Measurements from ENCODE around the gene OR9A2.

OR9A2 gene

DNA sequence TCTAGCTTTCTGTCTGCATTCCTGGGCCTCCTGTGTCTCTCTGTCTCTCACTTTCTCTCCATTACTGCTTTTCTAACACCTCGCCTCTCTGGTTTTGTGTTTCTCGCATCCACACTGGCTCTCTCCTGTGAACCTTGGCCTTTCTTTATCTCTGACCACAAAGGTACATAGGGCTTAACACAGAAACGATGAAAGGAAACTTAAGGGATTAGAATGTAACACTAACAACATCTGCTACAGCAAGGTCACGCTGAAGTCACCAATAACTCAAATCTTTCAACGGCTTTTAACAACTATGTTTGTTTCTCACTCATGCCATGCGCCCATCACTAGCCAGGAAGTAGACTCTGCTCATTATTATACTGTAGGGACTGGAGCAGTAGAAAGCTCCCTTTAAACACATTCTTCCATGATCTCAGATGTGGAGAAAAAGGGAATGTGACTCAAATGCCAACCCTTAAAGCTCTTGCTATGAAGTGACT lies 15.9 kb upstream of the OR9A2 start:
- DNase-seq (no peak), ATAC-seq (no peak)
- Mint-ChIP-seq H3K4me1 (peaks cover 2% of the 10 kb centered on the region), H3K27ac (no peak overlapping the region), H3K9me3 (no peaks in the 10 kb centered on the region), H3K4me3 (no peak overlapping the region), H3K27me3 (peaks cover 4% of the 10 kb centered on the region), H3K36me3 (ENCODE audit: low read depth) (no peaks in the 10 kb centered on the region)

DNA sequence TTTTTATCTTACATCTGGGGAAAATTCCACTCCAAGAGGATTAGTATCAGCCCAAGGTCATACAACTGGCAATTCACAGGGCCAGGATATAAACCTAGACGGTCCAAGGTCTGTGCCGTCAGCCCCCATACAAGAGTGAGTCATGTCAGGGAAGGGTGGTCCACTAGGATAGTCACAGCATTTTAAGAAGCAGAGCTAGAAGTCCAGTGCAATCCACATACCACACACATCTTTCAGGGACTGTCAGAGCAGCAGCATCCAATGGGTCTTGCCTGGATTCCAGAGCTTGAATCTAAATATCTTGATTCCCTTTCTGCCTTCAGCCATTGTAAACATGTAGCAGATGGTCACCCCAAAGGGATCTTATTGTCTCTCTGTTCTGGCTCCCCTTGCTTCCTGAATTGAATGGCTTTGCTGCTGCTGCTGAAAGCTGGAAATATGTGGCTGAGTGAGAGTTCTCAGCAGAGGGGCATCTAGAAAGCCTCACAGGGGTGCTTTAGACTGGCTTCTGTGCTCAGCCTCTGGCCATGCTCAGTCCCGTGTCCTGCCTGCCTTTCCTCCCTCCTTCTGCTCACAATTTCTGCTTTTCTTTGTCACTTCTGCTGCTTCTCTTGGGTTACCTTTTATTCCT lies 15.3 kb upstream of the OR9A2 start:
- H3K9me3 Mint-ChIP-seq = no peaks in the 10 kb centered on the region
- ATAC-seq (no peak), DNase-seq (no peak)
- H3K4me3 Mint-ChIP-seq = no peak overlapping the region
- peaks cover 2% of the 10 kb centered on the region for H3K4me1 Mint-ChIP-seq
- H3K36me3 Mint-ChIP-seq (ENCODE audit: low read depth) = no peaks in the 10 kb centered on the region
- H3K27ac Mint-ChIP-seq = no peak overlapping the region
- H3K27me3 Mint-ChIP-seq = peaks cover 4% of the 10 kb centered on the region

DNA sequence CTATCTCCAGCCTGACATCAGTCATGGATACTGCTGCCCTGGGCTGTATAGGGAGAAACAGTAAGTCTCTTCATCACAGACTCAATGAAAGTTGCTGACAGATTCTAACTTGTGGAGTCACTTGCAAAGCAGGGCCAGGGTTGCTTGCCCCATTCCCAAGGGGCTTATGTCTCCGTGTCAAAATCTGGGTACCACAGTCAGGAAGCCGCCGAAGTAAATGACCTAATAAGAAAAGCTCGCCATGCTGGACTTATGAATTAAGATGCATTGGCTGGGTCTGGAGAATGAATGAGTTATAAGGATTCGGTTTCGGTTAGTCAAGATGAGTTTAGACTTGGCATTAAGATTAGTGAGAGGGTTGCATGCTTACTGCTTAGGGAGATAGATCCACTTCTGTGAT lies 14.4 kb upstream of the OR9A2 start:
- DNase-seq = no peak

DNA sequence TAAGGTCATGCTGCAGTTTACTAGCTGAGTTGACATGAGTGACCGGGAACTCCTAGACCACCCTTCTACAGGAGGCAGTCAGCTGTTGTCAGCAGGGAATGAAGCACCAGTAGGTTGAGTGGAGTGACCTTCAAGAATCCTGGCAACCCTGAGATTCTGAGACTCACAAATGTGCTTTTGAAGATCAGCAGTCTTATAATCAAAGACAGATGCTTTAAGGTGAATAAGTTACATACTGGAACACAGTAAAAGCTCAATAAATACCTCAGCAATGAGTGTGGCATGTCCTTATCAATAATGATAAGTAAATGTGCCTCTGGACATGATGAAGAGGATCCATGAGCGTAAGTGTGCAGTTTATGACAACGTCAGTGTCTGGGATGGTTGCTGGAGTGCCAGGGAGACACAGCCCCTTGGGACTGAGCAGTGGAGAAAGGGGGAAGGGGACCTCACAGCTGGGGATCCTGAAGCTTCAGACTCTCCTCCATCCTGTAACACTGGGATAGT lies 13.3 kb upstream of the OR9A2 start:
- Mint-ChIP-seq H3K27me3 (peaks cover 4% of the 10 kb centered on the region), H3K36me3 (ENCODE audit: low read depth) (no peaks in the 10 kb centered on the region), H3K4me3 (no peak overlapping the region), H3K9me3 (no peaks in the 10 kb centered on the region), H3K27ac (no peak overlapping the region), H3K4me1 (peaks cover 2% of the 10 kb centered on the region)
- DNase-seq (no peak), ATAC-seq (no peak)

More for the DNA sequence above, 14.4 kb upstream of the OR9A2 start:
- no peak overlapping the region for H3K27ac Mint-ChIP-seq
- H3K4me3 Mint-ChIP-seq = no peak overlapping the region
- H3K4me1 Mint-ChIP-seq = peaks cover 2% of the 10 kb centered on the region
- peaks cover 4% of the 10 kb centered on the region for H3K27me3 Mint-ChIP-seq
- no peak for ATAC-seq
- no peaks in the 10 kb centered on the region for H3K36me3 Mint-ChIP-seq (ENCODE audit: low read depth)
- no peaks in the 10 kb centered on the region for H3K9me3 Mint-ChIP-seq

DNA sequence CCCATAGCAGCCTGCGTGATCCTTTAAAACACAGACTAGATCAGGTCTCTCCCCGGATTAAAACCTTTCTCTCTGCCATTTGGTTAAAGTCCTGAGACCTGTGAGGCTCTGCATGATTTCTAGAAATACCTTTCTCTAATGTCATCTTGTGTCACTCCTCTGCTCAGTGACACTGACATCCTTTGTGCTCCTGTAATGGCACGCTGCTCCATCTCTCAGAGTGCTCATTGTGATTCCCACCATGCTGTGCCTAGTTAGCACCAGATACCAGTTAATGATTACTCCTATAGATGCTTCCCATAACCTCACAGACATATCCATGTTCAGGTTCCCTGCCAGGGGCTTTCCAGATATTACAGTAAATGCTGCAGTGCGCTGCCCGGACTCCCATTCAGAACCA lies 11.7 kb upstream of the OR9A2 start:
- Mint-ChIP-seq H3K4me3 (no peak overlapping the region), H3K9me3 (peaks cover 4% of the 10 kb centered on the region)

DNA sequence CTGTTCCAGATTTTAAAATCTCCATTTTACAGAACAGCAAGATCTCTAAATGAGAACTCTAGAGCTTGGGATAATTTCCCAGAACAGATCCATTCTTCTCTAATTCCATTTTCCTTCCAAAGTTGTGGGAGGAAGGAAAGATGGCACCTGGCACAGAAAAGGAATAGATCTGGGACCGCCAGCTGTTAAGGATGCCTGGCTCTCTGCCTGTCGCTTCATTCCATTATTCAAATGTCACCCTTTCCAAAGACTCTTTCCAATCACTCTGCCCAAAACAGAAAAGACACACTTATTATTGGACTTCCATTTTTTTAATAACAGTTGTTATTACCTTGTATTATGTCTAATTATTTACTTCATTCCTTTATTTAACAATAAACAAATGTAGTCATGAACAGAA lies 751 bp upstream of the OR9A2 start:
- no peak for DNase-seq
- H3K27me3 Mint-ChIP-seq = peaks cover 10% of the 10 kb centered on the region
- no peaks in the 10 kb centered on the region for H3K4me1 Mint-ChIP-seq
- H3K4me3 Mint-ChIP-seq = no peak overlapping the region
- H3K27ac Mint-ChIP-seq = no peak overlapping the region
- H3K36me3 Mint-ChIP-seq (ENCODE audit: low read depth) = no peaks in the 10 kb centered on the region
- ATAC-seq = no peak
- no peaks in the 10 kb centered on the region for H3K9me3 Mint-ChIP-seq

More for the DNA sequence above, 11.7 kb upstream of the OR9A2 start:
- DNase-seq (no peak), ATAC-seq (no peak)
- Mint-ChIP-seq H3K36me3 (ENCODE audit: low read depth) (peaks cover 1% of the 10 kb centered on the region), H3K27ac (no peak overlapping the region), H3K4me1 (peaks cover 2% of the 10 kb centered on the region), H3K27me3 (peaks cover 7% of the 10 kb centered on the region)

DNA sequence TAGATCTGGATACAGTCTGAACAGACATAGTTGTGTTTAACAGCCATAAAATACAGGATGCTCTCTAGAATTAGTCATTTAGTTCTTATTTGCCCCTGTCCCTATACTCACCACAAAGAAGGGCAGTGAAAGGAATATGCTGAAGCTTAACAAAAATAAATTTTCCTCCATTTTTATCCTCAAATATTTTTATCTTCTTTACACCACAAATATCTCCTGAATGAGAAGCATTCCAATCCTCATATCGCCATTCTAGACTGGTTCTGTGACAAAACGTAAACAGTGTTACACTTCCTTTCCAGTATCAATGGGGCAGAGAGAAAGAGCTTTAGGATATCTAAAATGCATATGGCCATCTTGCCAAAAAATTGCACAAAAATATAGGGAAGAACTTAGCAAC lies 1.6 kb downstream of the OR9A2 start:
- H3K27ac Mint-ChIP-seq = no peak overlapping the region
- no peaks in the 10 kb centered on the region for H3K9me3 Mint-ChIP-seq
- no peak for DNase-seq
- no peak overlapping the region for H3K4me3 Mint-ChIP-seq
- H3K36me3 Mint-ChIP-seq (ENCODE audit: low read depth) = no peaks in the 10 kb centered on the region
- H3K4me1 Mint-ChIP-seq = no peaks in the 10 kb centered on the region
- no peak for ATAC-seq
- H3K27me3 Mint-ChIP-seq = peaks cover 10% of the 10 kb centered on the region

DNA sequence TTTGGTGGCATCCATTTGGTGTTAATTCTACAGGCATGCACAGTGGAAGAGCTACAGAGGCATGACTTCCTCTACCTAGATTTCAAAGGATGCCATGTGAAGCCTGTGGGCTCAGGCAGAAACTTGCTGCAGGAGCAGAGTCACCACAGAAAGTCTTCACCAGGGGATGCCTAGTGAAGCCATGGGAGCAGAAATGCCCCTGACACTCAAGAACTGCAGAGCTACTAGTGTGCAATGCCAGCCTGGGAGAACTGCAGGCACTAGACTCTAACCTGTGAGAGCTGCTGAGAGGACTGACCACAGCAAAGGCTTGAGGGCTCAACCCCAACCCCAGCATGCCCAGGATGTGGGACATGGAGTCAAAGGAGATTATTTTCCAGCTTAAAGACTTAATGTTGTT lies 3.9 kb downstream of the OR9A2 start:
- Mint-ChIP-seq H3K27me3 (peaks cover 8% of the 10 kb centered on the region), H3K4me1 (peaks cover 3% of the 10 kb centered on the region), H3K4me3 (no peak overlapping the region), H3K36me3 (ENCODE audit: low read depth) (peaks cover 2% of the 10 kb centered on the region), H3K9me3 (peaks cover 8% of the 10 kb centered on the region), H3K27ac (no peak overlapping the region)
- ATAC-seq = no peak
- no peak for DNase-seq

DNA sequence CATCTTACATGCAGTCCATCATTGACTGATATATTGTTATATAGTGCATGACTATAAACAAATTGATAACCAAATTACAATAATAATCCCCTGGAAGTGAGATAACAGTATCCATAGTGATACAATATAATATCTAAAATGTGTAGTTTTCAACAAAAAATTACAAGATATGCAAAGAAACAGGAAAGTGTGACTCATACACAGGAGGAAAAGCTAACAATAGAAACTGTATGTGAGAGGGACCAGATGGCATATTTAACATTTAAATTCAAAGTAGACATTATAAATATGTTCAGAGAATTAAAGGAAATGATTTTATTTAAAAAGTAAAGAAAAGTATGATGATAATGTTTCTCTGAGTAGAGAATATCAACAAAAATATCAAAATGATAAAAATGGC lies 8.0 kb downstream of the OR9A2 start:
- peaks cover 6% of the 10 kb centered on the region for H3K27me3 Mint-ChIP-seq
- ATAC-seq = no peak
- no peak overlapping the region for H3K27ac Mint-ChIP-seq
- H3K36me3 Mint-ChIP-seq (ENCODE audit: low read depth) = peaks cover 2% of the 10 kb centered on the region
- peaks cover 8% of the 10 kb centered on the region for H3K9me3 Mint-ChIP-seq
- no peak overlapping the region for H3K4me3 Mint-ChIP-seq
- no peak for DNase-seq
- H3K4me1 Mint-ChIP-seq = peaks cover 11% of the 10 kb centered on the region

DNA sequence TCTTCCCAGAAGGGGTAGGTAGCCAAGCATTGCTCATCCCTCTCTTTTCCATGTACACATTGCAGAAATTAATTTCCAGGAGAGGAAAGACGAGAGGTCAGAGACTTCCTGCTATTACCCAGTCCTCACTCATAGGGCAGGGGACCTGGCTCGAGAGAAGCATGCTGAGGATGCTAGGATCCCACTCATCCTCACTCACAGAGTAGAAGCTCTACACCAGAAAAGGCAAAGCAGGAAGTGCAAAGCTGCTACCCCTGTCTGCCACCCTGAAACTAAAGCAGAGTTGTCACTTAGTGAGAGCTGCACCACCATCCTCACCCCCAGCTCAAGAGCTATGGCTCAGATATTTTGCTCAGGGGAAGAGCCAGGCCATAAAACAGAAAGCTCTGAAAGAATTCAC lies 9.9 kb downstream of the OR9A2 start:
- H3K9me3 Mint-ChIP-seq = peaks cover 8% of the 10 kb centered on the region
- peaks cover 2% of the 10 kb centered on the region for H3K36me3 Mint-ChIP-seq (ENCODE audit: low read depth)
- H3K4me3 Mint-ChIP-seq = no peak overlapping the region
- ATAC-seq (no peak), DNase-seq (no peak)
- H3K4me1 Mint-ChIP-seq = peaks cover 13% of the 10 kb centered on the region
- no peak overlapping the region for H3K27ac Mint-ChIP-seq
- H3K27me3 Mint-ChIP-seq = peaks cover 6% of the 10 kb centered on the region

DNA sequence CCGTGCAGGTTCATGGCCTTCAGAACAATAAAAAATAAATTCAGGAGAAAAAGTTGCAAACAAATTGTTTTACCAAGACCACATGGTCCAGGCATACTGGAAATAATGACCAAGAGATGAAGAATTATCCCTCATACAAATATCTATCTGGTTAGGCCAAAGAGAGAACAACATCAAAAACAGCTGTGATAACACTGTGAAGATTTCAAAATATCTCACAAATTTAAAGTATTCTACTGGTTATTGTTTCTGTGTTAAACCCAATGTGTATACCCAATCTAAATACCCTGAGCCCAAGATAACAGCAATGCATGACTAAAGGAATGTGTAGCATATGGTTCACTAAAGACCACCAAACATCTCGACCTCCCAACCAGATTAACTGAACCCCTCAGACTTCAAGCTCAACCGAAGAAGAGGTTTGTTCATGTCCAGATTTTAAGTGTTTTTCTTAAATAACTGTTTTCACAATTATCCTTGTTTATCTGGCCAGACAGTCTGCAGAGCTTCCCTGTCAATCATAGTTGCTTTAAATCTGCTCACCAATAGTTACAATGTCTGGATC lies 10.9 kb downstream of the OR9A2 start:
- ATAC-seq = no peak
- no peak overlapping the region for H3K4me3 Mint-ChIP-seq
- no peak for DNase-seq
- H3K36me3 Mint-ChIP-seq (ENCODE audit: low read depth) = peaks cover 2% of the 10 kb centered on the region
- H3K4me1 Mint-ChIP-seq = peaks cover 13% of the 10 kb centered on the region
- H3K27ac Mint-ChIP-seq = no peak overlapping the region
- peaks cover 6% of the 10 kb centered on the region for H3K27me3 Mint-ChIP-seq
- H3K9me3 Mint-ChIP-seq = peaks cover 8% of the 10 kb centered on the region

DNA sequence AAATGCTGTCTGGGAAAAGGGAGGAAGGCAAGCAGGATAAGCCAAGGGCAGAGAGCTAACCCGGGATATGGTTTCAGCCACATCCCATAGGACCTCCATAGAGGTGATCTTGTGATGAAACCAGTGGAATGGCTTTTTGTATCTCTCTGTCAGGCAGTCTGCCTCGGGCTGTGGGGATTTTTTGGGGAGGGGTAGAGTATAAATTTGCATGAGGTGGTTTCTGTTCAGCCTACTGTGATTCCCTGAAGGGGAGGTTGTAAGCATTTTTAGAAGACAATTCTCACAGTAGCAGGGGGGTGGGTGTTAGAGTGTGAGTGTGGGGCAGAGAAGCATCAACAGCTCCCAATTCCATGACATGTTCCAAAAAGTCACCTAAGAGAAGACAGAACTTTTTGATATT lies 11.8 kb downstream of the OR9A2 start:
- no peak overlapping the region for H3K27ac Mint-ChIP-seq
- peaks cover 2% of the 10 kb centered on the region for H3K36me3 Mint-ChIP-seq (ENCODE audit: low read depth)

DNA sequence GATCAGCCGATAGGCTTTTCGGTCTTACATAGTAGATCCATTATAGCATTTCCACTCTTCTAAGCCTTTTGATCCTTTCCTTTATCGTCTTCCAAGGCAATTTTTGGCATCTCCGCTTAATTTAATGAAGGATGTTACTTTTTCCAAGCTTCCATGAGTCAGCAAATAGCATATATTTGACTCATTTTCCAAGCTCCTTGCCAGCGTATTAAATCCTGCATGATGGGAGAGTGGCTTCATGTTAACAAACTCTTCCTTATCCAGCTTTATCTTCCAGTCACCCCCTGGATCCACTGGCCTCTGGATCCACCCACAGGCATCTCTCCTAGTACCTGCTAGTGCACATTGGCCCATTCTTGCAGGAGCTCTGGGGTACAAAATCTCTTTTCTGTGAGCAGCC lies 13.0 kb downstream of the OR9A2 start:
- Mint-ChIP-seq H3K4me3 (no peak overlapping the region), H3K9me3 (peaks cover 2% of the 10 kb centered on the region), H3K27ac (no peak overlapping the region), H3K27me3 (peaks cover 6% of the 10 kb centered on the region), H3K36me3 (ENCODE audit: low read depth) (no peaks in the 10 kb centered on the region), H3K4me1 (peaks cover 13% of the 10 kb centered on the region)
- ATAC-seq (no peak), DNase-seq (no peak)

More for the DNA sequence above, 11.8 kb downstream of the OR9A2 start:
- Mint-ChIP-seq H3K27me3 (peaks cover 6% of the 10 kb centered on the region), H3K9me3 (peaks cover 8% of the 10 kb centered on the region), H3K4me3 (no peak overlapping the region), H3K4me1 (peaks cover 13% of the 10 kb centered on the region)
- ATAC-seq = no peak
- DNase-seq = no peak

DNA sequence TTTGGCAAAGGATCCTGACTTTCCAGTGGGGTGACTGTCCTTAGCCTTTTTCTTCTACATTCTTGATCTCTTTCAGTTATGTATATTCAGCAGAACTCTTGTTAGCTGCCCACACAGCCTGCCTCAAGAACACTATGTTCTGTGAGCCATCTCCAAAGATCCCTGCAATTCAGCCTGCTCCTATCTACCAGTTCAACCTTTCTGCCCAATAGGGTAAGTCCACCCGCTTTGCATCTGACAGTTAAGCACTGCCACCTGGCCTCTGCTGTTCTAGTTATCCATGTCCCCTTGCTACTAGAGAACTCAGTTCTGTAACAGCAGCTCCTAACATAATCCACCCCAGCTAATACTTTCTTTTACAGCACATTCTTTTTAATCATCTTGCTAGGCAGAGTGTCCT lies 13.5 kb downstream of the OR9A2 start:
- DNase-seq = no peak
- Mint-ChIP-seq H3K4me3 (no peak overlapping the region), H3K9me3 (no peaks in the 10 kb centered on the region), H3K27me3 (peaks cover 6% of the 10 kb centered on the region), H3K4me1 (peaks cover 12% of the 10 kb centered on the region), H3K36me3 (ENCODE audit: low read depth) (no peaks in the 10 kb centered on the region), H3K27ac (no peak overlapping the region)
- ATAC-seq = no peak

DNA sequence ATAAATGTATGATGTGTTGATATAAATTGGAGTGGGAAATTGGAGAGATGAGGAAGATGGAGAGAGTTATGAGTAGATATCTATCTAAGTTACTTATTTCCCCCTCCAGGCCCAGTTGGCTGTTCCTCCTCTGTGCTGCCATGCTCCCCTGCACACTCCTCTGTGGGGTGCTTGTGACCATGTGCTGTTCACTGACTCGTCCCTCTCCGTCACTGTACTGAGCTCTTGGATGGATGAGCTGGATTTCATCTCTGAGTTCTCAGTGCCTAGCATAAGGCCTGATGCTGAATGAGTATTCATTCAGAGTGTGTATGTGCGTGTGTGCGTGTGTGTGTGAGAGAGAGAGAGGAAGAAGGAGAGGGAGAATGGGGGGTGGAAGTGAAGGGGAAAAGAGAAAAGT lies 14.5 kb downstream of the OR9A2 start:
- ATAC-seq = no peak
- Mint-ChIP-seq H3K4me1 (peaks cover 16% of the 10 kb centered on the region), H3K27me3 (peaks cover 9% of the 10 kb centered on the region), H3K9me3 (no peaks in the 10 kb centered on the region), H3K27ac (no peak overlapping the region), H3K4me3 (no peak overlapping the region), H3K36me3 (ENCODE audit: low read depth) (no peaks in the 10 kb centered on the region)
- DNase-seq = no peak

All from activated naive CD8-positive, alpha-beta T cell treated with anti-CD3 and anti-CD28 coated beads, Interleukin-2, amount 50 U/mL, for 24 hours (primary cell).